ENCODE measurements around the gene SLC28A2. TPM values are rescaled to one million over a fixed set of nuclear protein-coding genes. Genes with fewer than 3 reads are reported as not detected.
A peak's percentile ranks its signal among the peaks of the same experiment; 100 is the strongest.

Gene SLC28A2
- total RNA-seq, 1 experiment from 2014 or later, result not detected

DNA sequence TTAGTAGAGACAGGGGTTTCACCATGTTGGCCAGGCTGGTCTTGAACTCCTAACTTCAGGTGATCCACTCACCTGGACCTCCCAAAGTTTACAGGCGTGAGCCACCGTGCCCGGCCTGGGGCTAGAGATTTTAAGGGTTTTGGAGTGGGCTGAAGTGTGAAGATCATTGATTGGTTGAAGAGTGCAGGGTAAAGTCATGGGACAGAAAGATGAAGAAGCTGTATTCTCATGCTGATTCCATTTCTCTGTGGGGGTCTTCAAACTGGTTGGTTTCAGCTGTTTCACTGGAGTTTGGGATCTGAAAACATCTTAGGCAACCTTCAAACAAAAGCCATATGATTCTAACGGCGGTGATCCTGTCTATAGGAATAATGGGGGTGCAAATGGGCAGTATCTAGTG is 74.2 kb downstream of the SLC28A2 start:
- Mint-ChIP-seq H3K27me3 (ENCODE audit: low read depth) (peaks cover 5% of the 10 kb centered on the region), H3K36me3 (ENCODE audit: insufficient read depth in 1 of 3, low read depth in 3 of 3) (no peaks in the 10 kb centered on the region), H3K4me3 (no peak overlapping the region), H3K27ac (no peak overlapping the region), H3K9me3 (no peaks in the 10 kb centered on the region), H3K4me1 (peaks cover 19 to 21% of the 10 kb centered on the region in 2 experiments)
- Histone ChIP-seq H3K56ac (ENCODE audit: insufficient read length, low read depth, low read length) (no peak overlapping the region), H2BK15ac (ENCODE audit: low read depth, low read length) (no peak overlapping the region; the same call in 1 of the 2 replicates), H3K9me3 (ENCODE audit: control insufficient read depth, low read depth, low read length) (no peaks in the 10 kb centered on the region), H3K23me2 (ENCODE audit: insufficient read length, low read depth, low read length, poor library complexity, severe bottlenecking) (no peaks in the 10 kb centered on the region), H3K79me2 (ENCODE audit: insufficient read depth, low read length) (no peaks in the 10 kb centered on the region), H3K23ac (ENCODE audit: insufficient read length, low read depth, low read length) (no peak overlapping the region), H2BK120ac (ENCODE audit: low read depth, low read length, poor library complexity, severe bottlenecking) (no peak overlapping the region), H4K20me1 (ENCODE audit: control insufficient read depth, insufficient read depth, insufficient read length) (no peaks in the 10 kb centered on the region), H3K4me1 (ENCODE audit: insufficient read depth, low read length) (peaks cover 7% of the 10 kb centered on the region; the same call in 1 of the 2 replicates), H4K8ac (replicated peaks; ENCODE audit: insufficient read length, low read depth, low read length) (no peak overlapping the region), H3T11ph (ENCODE audit: low read length) (no peak overlapping the region), H3K18ac (ENCODE audit: insufficient read length, low read depth, low read length) (peak overlapping the region; percentile 16), H3K14ac (ENCODE audit: insufficient read depth, low read length) (no peak overlapping the region), H2BK12ac (ENCODE audit: insufficient read length, low read depth, low read length) (peak overlapping the region; percentile 73), H2BK20ac (ENCODE audit: low read depth, low read length, poor library complexity, severe bottlenecking) (peak overlapping the region; percentile 14), H4K91ac (ENCODE audit: insufficient read length, low read depth, low read length) (no peak overlapping the region), H2BK5ac (ENCODE audit: insufficient read length, low read length) (no peak overlapping the region), H2AFZ (ENCODE audit: low read length) (no peak overlapping the region), H3K9ac (ENCODE audit: extremely low read depth, insufficient read length, low read length) (no peak overlapping the region), H3K27ac (ENCODE audit: insufficient read length, low read depth, low read length) (no peak overlapping the region), H3K27me3 (ENCODE audit: insufficient read depth, low read length) (no peaks in the 10 kb centered on the region), H3K4ac (ENCODE audit: low read depth, low read length) (no peak overlapping the region), H4K5ac (ENCODE audit: insufficient read length, low read depth, low read length) (no peak overlapping the region), H2AK5ac (ENCODE audit: insufficient read length, low read length) (no peak overlapping the region), H3K79me1 (ENCODE audit: insufficient read depth, low read depth, low read length, poor library complexity, severe bottlenecking) (no peaks in the 10 kb centered on the region), H3K4me2 (ENCODE audit: insufficient read depth, insufficient read length, low read length) (no peak overlapping the region)
- DNase-seq, result no peak
- WGBS (ENCODE audit: extremely low coverage, insufficient read length, low lambda C conversion rate), result no CpG with 5 or more reads among the region's 5 CpGs
- TF ChIP-seq, protein P1, sequence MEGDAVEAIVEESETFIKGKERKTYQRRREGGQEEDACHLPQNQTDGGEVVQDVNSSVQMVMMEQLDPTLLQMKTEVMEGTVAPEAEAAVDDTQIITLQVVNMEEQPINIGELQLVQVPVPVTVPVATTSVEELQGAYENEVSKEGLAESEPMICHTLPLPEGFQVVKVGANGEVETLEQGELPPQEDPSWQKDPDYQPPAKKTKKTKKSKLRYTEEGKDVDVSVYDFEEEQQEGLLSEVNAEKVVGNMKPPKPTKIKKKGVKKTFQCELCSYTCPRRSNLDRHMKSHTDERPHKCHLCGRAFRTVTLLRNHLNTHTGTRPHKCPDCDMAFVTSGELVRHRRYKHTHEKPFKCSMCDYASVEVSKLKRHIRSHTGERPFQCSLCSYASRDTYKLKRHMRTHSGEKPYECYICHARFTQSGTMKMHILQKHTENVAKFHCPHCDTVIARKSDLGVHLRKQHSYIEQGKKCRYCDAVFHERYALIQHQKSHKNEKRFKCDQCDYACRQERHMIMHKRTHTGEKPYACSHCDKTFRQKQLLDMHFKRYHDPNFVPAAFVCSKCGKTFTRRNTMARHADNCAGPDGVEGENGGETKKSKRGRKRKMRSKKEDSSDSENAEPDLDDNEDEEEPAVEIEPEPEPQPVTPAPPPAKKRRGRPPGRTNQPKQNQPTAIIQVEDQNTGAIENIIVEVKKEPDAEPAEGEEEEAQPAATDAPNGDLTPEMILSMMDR (conservative IDR thresholded peaks at IDR 0.05), result no peak

All from H9 (cell line).